ENCODE measurements around the gene STK24. TPM values are rescaled to one million over a fixed set of nuclear protein-coding genes. Genes with fewer than 3 reads are reported as not detected.

STK24 gene
- total RNA-seq, 1 donor from 2014 or later = 66.2 TPM

- Histone ChIP-seq H3K9me3 (replicated peaks) (no peaks in the 10 kb centered on the region), H3K4me1 (peaks cover 13% of the 10 kb centered on the region), H3K36me3 (peaks cover 12% of the 10 kb centered on the region), H3K27me3 (ENCODE audit: low read depth) (no peaks in the 10 kb centered on the region), H3K27ac (replicated peaks) (no peak overlapping the region), H3K4me3 (no peak overlapping the region)
- TF ChIP-seq CTCF (IDR thresholded peaks at IDR 0.05; ENCODE audit: borderline replicate concordance) = no peak
- intact Hi-C loops (cut with micrococcal nuclease) = no loop called here
- no peak for DNase-seq
These were observed 148.5 kb downstream of the STK24 start for GRCh38 chr13:98428256-98428966.

- H3K9me3 ChIP-seq (replicated peaks) = no peaks in the 10 kb centered on the region
- no peak for DNase-seq
- no peak for TF ChIP-seq CTCF (IDR thresholded peaks at IDR 0.05; ENCODE audit: borderline replicate concordance)
- H3K4me1 ChIP-seq = peaks cover 13% of the 10 kb centered on the region
- no peaks in the 10 kb centered on the region for H3K27me3 ChIP-seq (ENCODE audit: low read depth)
- H3K36me3 ChIP-seq = peaks cover 12% of the 10 kb centered on the region
- H3K4me3 ChIP-seq = no peak overlapping the region
- intact Hi-C loops (cut with micrococcal nuclease) = no loop called here
- H3K27ac ChIP-seq (replicated peaks) = no peak overlapping the region
These were observed 149.4 kb downstream of the STK24 start for GRCh38 chr13:98427331-98427995.

GRCh38 chr13:98423417-98423816 is 153.5 kb downstream of the STK24 start:
- intact Hi-C loops (cut with micrococcal nuclease) = no loop called here
- Histone ChIP-seq H3K9me3 (replicated peaks) (no peaks in the 10 kb centered on the region), H3K4me1 (peaks cover 13% of the 10 kb centered on the region), H3K36me3 (peaks cover 18% of the 10 kb centered on the region), H3K27me3 (ENCODE audit: low read depth) (no peaks in the 10 kb centered on the region), H3K27ac (replicated peaks) (no peak overlapping the region), H3K4me3 (no peak overlapping the region)
- no peak for TF ChIP-seq CTCF (IDR thresholded peaks at IDR 0.05; ENCODE audit: borderline replicate concordance)
- DNase-seq = no peak

- H3K36me3 ChIP-seq = peaks cover 21% of the 10 kb centered on the region
- H3K9me3 ChIP-seq (replicated peaks) = no peaks in the 10 kb centered on the region
- H3K4me3 ChIP-seq = no peak overlapping the region
- intact Hi-C loops (cut with micrococcal nuclease) = no loop called here
- H3K27me3 ChIP-seq (ENCODE audit: low read depth) = no peaks in the 10 kb centered on the region
- H3K27ac ChIP-seq (replicated peaks) = no peak overlapping the region
- H3K4me1 ChIP-seq = peaks cover 2% of the 10 kb centered on the region
- no peak for DNase-seq
- TF ChIP-seq CTCF (IDR thresholded peaks at IDR 0.05; ENCODE audit: borderline replicate concordance) = no peak
These were observed 154.9 kb downstream of the STK24 start for GRCh38 chr13:98422046-98422445.

DNA sequence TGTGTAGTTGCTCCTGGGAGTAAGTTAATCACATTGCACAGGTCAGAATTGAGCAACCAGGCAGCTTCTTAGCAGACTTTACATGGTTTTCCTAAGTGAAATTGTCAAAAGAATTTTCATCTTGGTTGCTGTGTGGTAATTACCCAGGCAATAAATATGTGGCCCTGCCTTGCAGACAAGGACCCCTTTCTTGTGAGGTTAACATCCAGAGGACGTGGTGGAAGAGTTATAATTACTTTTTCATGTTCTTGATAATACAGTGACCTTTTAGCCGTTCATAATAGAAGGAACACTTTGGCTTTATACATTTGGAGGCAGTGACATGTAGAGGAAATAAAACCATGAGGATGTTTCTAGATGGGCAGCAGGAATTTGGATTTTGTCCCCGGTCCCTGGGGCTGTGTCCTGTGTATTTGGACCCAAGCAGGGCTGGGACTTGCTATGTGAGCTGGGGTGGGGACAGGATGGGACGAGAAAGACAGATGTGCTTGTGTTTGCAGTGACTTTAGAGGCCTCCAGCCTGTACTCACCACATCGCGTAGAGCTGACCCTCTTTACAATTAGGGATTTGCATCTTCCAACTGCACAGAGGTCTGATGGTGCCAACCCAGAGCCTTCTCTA is 156.2 kb downstream of the STK24 start:
- H3K36me3 ChIP-seq = peaks cover 31% of the 10 kb centered on the region
- intact Hi-C loops (cut with micrococcal nuclease) = no loop called here
- TF ChIP-seq CTCF (IDR thresholded peaks at IDR 0.05; ENCODE audit: borderline replicate concordance) = no peak

More for the DNA sequence above, 156.2 kb downstream of the STK24 start:
- H3K27ac ChIP-seq (replicated peaks) = no peak overlapping the region
- no peaks in the 10 kb centered on the region for H3K9me3 ChIP-seq (replicated peaks)
- no peak overlapping the region for H3K4me3 ChIP-seq
- no peaks in the 10 kb centered on the region for H3K4me1 ChIP-seq
- H3K27me3 ChIP-seq (ENCODE audit: low read depth) = no peaks in the 10 kb centered on the region
- DNase-seq = no peak

Measured in left ventricle myocardium inferior (tissue), 1 donor.